K562 (cell line): ENCODE results near the gene ZNF837. TPM values are rescaled to one million over a fixed set of nuclear protein-coding genes. Genes with fewer than 3 reads are reported as not detected.

ENCODE experiments used
- BRCA1 ChIP-seq, 2 experiments: fragments of 450-650 bp in 1 of 2; sonication (generic) in 1 of 2; formaldehyde crosslinking in 1 of 2; IDR thresholded peaks; 2 replicates each; pipeline versions ENCODE4 v1.5.0 to v1.6.1; 2017 to 2020; ENCODE audit warnings: mild to moderate bottlenecking in 1 of 2, missing genetic modification reagents in 1 of 2
- DACH1 ChIP-seq: fragments of 450-650 bp; IDR thresholded peaks from 2 replicates; pipeline ENCODE4 v1.6.1; 2018; ENCODE audit not compliant: partially characterized antibody
- ELF2 ChIP-seq: fragments of 250-450 bp; sonication (Bioruptor Pico); IDR thresholded peaks from 2 replicates; pipeline ENCODE4 v1.5.0; 2021; ENCODE audit warnings: mild to moderate bottlenecking
- KDM5B ChIP-seq: fragments of 200-600 bp; sonication (generic); IDR thresholded peaks from 2 replicates; pipeline ENCODE4 v1.6.1; 2012; ENCODE audit warnings: low read depth, mild to moderate bottlenecking, moderate library complexity, low read length, control low read depth, inconsistent platforms; ENCODE audit not compliant: insufficient replicate concordance
- KLF1 ChIP-seq: fragments of 450-650 bp; IDR thresholded peaks from 2 replicates; pipeline ENCODE4 v1.6.1; 2016; ENCODE audit warnings: missing genetic modification characterization, missing compliant biosample characterization
- KLF6 ChIP-seq: fragments of 250-450 bp; sonication (Bioruptor Pico); IDR thresholded peaks from 2 replicates; pipeline ENCODE4 v1.4.0; 2020; ENCODE audit warnings: mild to moderate bottlenecking, moderate library complexity, borderline replicate concordance
- MYBL2 ChIP-seq, 2 experiments: fragments of 450-650 bp in 1 of 2; sonication (generic) in 1 of 2; formaldehyde crosslinking in 1 of 2; IDR thresholded peaks; 2 replicates each; pipeline versions ENCODE4 v1.6.1 to v1.8.1; 2017 to 2022; ENCODE audit warnings: borderline replicate concordance in 1 of 2, inconsistent platforms in 1 of 2, low read depth in 1 of 2, mild to moderate bottlenecking in 1 of 2, missing genetic modification reagents in 1 of 2, moderate library complexity in 1 of 2
- RAD51 ChIP-seq: fragments of 450-650 bp; IDR thresholded peaks from 2 replicates; pipeline ENCODE4 v1.7.1; 2016; ENCODE audit warnings: low read depth, mild to moderate bottlenecking, borderline replicate concordance
- RBBP5 ChIP-seq: fragments of 200-600 bp; sonication (generic); IDR thresholded peaks from 2 replicates; pipeline ENCODE4 v1.6.1; 2012; ENCODE audit warnings: borderline replicate concordance, mild to moderate bottlenecking, low read length, control low read depth, inconsistent platforms; ENCODE audit not compliant: insufficient read depth, poor library complexity, severe bottlenecking
- SMARCC2 ChIP-seq: fragments of 450-650 bp; IDR thresholded peaks from 2 replicates; pipeline ENCODE4 v1.6.1; 2017; ENCODE audit warnings: antibody characterized with exemption, moderate library complexity, mild to moderate bottlenecking, low read depth
- TOE1 ChIP-seq, 2 experiments: fragments of 450-650 bp in 1 of 2; sonication (generic) in 1 of 2; formaldehyde crosslinking in 1 of 2; IDR thresholded peaks; 2 replicates each; pipeline versions ENCODE4 v1.7.1 to v1.8.0; 2016 to 2022; ENCODE audit warnings: borderline replicate concordance in 2 of 2, mild to moderate bottlenecking in 2 of 2, antibody characterized with exemption in 1 of 2, inconsistent platforms in 1 of 2, low read depth in 1 of 2, missing genetic modification reagents in 1 of 2, moderate library complexity in 1 of 2
- ZNF584 ChIP-seq: fragments of 200-800 bp; sonication (Bioruptor generic); IDR thresholded peaks from 2 replicates; pipeline ENCODE4 v1.6.1; 2016; ENCODE audit warnings: low read depth, mild to moderate bottlenecking, missing genetic modification characterization, missing compliant biosample characterization
- polyA plus RNA-seq, 8 experiments: library from polyadenylated mRNA; depleted of rRNA in 4 of 8; stranded (reverse) in 5 of 8; unstranded in 3 of 8; fragments of >200 nt; fragmentation: Nextera tagmentation in 2 of 8; fragmentation: Illumina TruSeq in 1 of 8; extraction: Ambion mirVana in 2 of 8; extraction: Trizol in 1 of 8; gene quantifications; 2 replicates each; pipeline versions ENCODE4 v1.2.1 to v1.2.3, GENCODE V29; 2011 to 2014; ENCODE audit warnings: inconsistent platforms in 1 of 8, missing spikeins in 1 of 8
- total RNA-seq, 7 experiments: library from RNA; depleted of rRNA in 6 of 7; stranded (reverse); fragments of >200 nt in 6 of 7; fragmentation: Illumina TruSeq in 2 of 7; extraction: Trizol in 2 of 7; gene quantifications; 2 replicates each; pipeline versions ENCODE4 v1.2.1 to v1.2.3, GENCODE V29; 2011 to 2021; ENCODE audit warnings: low replicate concordance in 1 of 7
- TF ChIP-seq, protein P1 (sequence below), 2 experiments: fragments of 450-650 bp; IDR thresholded peaks; 2 replicates each; pipeline ENCODE4 v1.6.1; 2016; ENCODE audit warnings: mild to moderate bottlenecking in 2 of 2, borderline replicate concordance in 1 of 2, low read depth in 1 of 2, moderate library complexity in 1 of 2
- TF ChIP-seq, protein P2 (sequence below): fragments of 250-450 bp; sonication (Bioruptor Pico); IDR thresholded peaks from 2 replicates; pipeline ENCODE4 v1.8.0; 2021; ENCODE audit warnings: moderate library complexity, mild to moderate bottlenecking, inconsistent platforms
- TF ChIP-seq, protein P3 (sequence below): sonication (generic); formaldehyde crosslinking; IDR thresholded peaks from 2 replicates; pipeline ENCODE4 v1.8.1; 2023; ENCODE audit warnings: mild to moderate bottlenecking, missing genetic modification reagents

The ZNF837 gene
- total and polyA plus RNA-seq, 9 of the 15 experiments (the other 6 are each of a cell fraction or from before 2014, with no cell fraction given): 0.11 to 2.1 (median 0.57) TPM; not detected in 4

DNA sequence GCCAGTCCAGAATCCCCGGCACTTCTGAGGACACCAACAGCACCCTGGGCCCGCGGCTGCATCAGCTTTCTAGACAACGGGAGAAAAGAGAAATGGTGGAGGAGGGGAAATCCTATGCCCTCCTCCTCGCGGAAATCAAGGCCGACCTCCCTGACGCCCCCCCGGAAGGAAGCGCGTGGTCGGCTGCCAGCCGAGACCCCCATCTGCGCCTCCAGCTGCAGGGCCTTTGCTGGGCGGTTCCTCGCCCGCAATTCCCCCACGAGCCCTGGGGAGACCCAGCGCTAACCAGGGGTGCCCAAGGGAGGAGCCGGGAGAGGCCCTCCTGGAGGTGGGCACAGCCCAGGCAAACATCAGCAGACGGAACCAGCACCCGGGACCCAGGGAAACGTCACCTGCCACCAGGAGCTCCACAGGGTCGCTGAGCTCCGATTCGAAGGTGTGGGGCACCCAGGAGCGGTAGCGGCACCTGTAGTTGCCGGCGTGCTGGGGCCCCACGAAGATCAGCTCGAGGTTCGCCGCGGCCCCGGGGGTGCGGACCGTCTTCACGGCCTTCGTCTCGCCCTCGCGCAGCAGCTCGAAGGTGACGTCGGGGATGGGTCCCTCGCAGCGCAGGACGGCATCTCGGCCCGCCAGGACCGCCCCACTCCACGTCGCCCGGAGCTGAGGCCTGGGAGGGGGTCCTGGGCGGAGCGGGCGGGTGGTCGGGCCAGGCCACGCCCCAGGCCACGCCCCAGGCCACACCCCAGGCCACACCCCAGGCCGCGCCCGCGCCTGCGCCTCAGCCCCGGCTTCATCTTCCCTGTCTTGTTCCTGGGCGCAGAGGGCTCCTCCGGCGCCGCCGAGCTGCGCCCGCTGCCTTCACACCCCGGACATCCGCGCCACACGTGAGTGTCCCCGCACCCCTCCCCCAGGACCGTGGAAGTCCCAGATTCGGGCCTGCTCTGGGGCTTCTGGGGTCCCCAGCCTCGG, 33.6 kb downstream of the ZNF837 start (continued):
- TF ChIP-seq, protein P1, sequence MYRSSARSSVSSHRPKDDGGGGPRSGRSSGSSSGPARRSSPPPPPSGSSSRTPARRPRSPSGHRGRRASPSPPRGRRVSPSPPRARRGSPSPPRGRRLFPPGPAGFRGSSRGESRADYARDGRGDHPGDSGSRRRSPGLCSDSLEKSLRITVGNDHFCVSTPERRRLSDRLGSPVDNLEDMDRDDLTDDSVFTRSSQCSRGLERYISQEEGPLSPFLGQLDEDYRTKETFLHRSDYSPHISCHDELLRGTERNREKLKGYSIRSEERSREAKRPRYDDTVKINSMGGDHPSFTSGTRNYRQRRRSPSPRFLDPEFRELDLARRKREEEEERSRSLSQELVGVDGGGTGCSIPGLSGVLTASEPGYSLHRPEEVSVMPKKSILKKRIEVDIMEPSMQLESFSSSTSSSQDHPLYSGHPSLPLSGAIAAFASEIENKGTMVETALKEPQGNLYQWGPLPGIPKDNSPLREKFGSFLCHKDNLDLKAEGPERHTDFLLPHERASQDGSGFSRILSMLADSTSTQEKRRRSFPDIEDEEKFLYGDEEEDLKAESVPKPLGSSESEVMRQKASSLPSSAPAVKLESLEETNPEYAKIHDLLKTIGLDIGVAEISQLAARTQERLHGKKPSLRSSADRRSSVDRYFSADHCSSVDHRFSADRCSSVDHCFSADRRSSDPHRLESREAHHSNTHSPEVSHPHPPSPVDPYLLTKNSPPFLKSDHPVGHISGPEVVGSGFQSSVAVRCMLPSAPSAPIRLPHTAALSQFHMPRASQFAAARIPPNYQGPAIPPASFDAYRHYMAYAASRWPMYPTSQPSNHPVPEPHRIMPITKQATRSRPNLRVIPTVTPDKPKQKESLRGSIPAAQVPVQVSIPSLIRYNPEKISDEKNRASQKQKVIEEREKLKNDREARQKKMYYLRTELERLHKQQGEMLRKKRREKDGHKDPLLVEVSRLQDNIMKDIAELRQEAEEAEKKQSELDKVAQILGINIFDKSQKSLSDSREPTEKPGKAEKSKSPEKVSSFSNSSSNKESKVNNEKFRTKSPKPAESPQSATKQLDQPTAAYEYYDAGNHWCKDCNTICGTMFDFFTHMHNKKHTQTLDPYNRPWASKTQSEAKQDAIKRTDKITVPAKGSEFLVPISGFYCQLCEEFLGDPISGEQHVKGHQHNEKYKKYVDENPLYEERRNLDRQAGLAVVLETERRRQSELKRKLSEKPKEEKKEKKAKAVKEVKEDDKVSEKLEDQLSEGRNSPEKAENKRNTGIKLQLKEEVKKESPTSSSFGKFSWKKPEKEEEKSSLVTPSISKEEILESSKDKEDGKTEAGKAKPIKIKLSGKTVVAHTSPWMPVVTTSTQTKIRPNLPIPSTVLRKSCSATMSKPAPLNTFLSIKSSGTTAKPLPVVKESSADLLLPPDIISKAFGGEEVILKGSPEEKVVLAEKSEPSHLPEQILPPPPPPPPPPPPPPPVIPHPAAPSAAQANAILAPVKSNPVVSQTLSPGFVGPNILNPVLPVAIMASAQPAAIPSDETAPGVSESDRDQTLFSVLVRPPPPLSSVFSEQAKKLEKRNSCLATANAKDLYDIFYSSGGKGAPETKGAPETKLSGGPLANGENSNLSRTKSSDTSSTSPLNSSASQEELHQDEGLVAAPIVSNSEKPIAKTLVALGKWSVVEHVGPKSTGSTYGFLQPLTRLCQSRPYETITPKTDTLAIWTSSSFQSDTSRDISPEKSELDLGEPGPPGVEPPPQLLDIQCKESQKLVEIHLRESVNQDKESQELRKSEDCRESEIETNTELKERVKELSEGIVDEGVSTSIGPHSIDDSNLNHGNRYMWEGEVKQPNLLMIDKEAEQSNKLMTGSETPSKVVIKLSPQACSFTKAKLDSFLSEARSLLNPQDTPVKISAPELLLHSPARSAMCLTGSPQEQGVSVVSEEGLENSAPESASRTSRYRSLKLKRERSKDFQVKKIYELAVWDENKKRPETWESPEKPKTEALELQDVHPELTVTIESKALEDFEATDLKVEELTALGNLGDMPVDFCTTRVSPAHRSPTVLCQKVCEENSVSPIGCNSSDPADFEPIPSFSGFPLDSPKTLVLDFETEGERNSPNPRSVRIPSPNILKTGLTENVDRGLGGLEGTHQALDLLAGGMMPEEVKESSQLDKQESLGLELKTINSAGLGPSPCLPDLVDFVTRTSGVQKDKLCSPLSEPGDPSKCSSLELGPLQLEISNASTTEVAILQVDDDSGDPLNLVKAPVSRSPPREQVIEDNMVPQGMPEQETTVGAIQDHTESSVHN (IDR thresholded peaks at IDR 0.05; ENCODE audit: borderline replicate concordance in 1 of 2, low read depth in 1 of 2): no peak
- no peak for TF ChIP-seq RAD51
- peak; percentile 63 for TF ChIP-seq RBBP5
- no peak for TF ChIP-seq TOE1 (IDR thresholded peaks at IDR 0.05; ENCODE audit: borderline replicate concordance)
- no peak for TF ChIP-seq TOE1 (CRISPR knock-in tag; IDR thresholded peaks at IDR 0.05; ENCODE audit: borderline replicate concordance, low read depth)
- TF ChIP-seq, protein P2, sequence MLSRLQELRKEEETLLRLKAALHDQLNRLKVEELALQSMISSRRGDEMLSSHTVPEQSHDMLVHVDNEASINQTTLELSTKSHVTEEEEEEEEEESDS (CRISPR knock-in tag): no peak
- TF ChIP-seq MYBL2 (IDR thresholded peaks at IDR 0.05; ENCODE audit: low read depth): no peak
- TF ChIP-seq MYBL2 (CRISPR knock-in tag; IDR thresholded peaks at IDR 0.05; ENCODE audit: borderline replicate concordance): no peak
- no peak for TF ChIP-seq BRCA1 (IDR thresholded peaks at IDR 0.05)
- TF ChIP-seq BRCA1 (CRISPR knock-in tag; IDR thresholded peaks at IDR 0.05): no peak
- TF ChIP-seq ZNF584: no peak
- peak; percentile 63; the same call in 1 of the 2 replicates for TF ChIP-seq KLF1
- TF ChIP-seq DACH1: no peak
- TF ChIP-seq, protein P3, sequence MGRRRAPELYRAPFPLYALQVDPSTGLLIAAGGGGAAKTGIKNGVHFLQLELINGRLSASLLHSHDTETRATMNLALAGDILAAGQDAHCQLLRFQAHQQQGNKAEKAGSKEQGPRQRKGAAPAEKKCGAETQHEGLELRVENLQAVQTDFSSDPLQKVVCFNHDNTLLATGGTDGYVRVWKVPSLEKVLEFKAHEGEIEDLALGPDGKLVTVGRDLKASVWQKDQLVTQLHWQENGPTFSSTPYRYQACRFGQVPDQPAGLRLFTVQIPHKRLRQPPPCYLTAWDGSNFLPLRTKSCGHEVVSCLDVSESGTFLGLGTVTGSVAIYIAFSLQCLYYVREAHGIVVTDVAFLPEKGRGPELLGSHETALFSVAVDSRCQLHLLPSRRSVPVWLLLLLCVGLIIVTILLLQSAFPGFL (CRISPR knock-in tag): no peak
- TF ChIP-seq KDM5B: peak; percentile 68
- TF ChIP-seq ELF2: no peak
- TF ChIP-seq KLF6 (CRISPR knock-in tag): no peak
- TF ChIP-seq SMARCC2: no peak
